Measurements from ENCODE around the gene FBLN5. TPM values are rescaled to one million over a fixed set of nuclear protein-coding genes. Genes with fewer than 3 reads are reported as not detected.
A peak's percentile ranks its signal among the peaks of the same experiment; 100 is the strongest.

FBLN5 gene
- total RNA-seq, 1 experiment from 2014 or later, result 1.0 TPM

GRCh38 chr14:91897106-91897701 lies 50.3 kb downstream of the FBLN5 start:
- Histone ChIP-seq H3K23me2 (ENCODE audit: insufficient read length, low read depth, low read length, poor library complexity, severe bottlenecking) (no peaks in the 10 kb centered on the region), H3K79me2 (ENCODE audit: insufficient read depth, low read length) (no peaks in the 10 kb centered on the region), H3K4me1 (ENCODE audit: insufficient read depth, low read length) (peaks cover 4% of the 10 kb centered on the region; the same call in 1 of the 2 replicates), H2BK120ac (ENCODE audit: low read depth, low read length, poor library complexity, severe bottlenecking) (no peak overlapping the region), H4K91ac (ENCODE audit: insufficient read length, low read depth, low read length) (no peak overlapping the region), H3K14ac (ENCODE audit: insufficient read depth, low read length) (no peak overlapping the region), H2BK20ac (ENCODE audit: low read depth, low read length, poor library complexity, severe bottlenecking) (no peak overlapping the region), H3K18ac (ENCODE audit: insufficient read length, low read depth, low read length) (no peak overlapping the region), H2AK5ac (ENCODE audit: insufficient read length, low read length) (no peak overlapping the region), H3K9me3 (ENCODE audit: control insufficient read depth, low read depth, low read length) (no peaks in the 10 kb centered on the region), H4K8ac (replicated peaks; ENCODE audit: insufficient read length, low read depth, low read length) (no peak overlapping the region), H4K5ac (ENCODE audit: insufficient read length, low read depth, low read length) (no peak overlapping the region), H2BK15ac (ENCODE audit: low read depth, low read length) (no peak overlapping the region), H2BK5ac (ENCODE audit: insufficient read length, low read length) (no peak overlapping the region), H3K9ac (ENCODE audit: extremely low read depth, insufficient read length, low read length) (no peak overlapping the region), H3K56ac (ENCODE audit: insufficient read length, low read depth, low read length) (no peak overlapping the region), H3K23ac (ENCODE audit: insufficient read length, low read depth, low read length) (no peak overlapping the region), H3K4ac (ENCODE audit: low read depth, low read length) (no peak overlapping the region), H3T11ph (ENCODE audit: low read length) (no peak overlapping the region), H3K4me2 (ENCODE audit: insufficient read depth, insufficient read length, low read length) (no peak overlapping the region), H3K79me1 (ENCODE audit: insufficient read depth, low read depth, low read length, poor library complexity, severe bottlenecking) (no peaks in the 10 kb centered on the region), H2AFZ (ENCODE audit: low read length) (no peak overlapping the region), H3K27me3 (ENCODE audit: insufficient read depth, low read length) (no peaks in the 10 kb centered on the region), H3K27ac (ENCODE audit: insufficient read length, low read depth, low read length) (no peak overlapping the region), H4K20me1 (ENCODE audit: control insufficient read depth, insufficient read depth, insufficient read length) (no peaks in the 10 kb centered on the region), H2BK12ac (ENCODE audit: insufficient read length, low read depth, low read length) (no peak overlapping the region)
- H3K4me1 Mint-ChIP-seq, result peaks cover 7 to 11% of the 10 kb centered on the region in 2 experiments
- no peak for TF ChIP-seq CTCF (conservative IDR thresholded peaks at IDR 0.05)
- H3K4me3 Mint-ChIP-seq, result no peak overlapping the region
- H3K9me3 Mint-ChIP-seq, result no peaks in the 10 kb centered on the region
- H3K36me3 Mint-ChIP-seq (ENCODE audit: insufficient read depth in 1 of 3, low read depth in 3 of 3), result no peaks in the 10 kb centered on the region; a peak in 2 of 7 replicates
- H3K27me3 Mint-ChIP-seq (ENCODE audit: low read depth), result 0 out of 2 replicates have a peak, but pooled peaks cover 2% of the 10 kb centered on the region
- DNase-seq, result no peak
- WGBS (ENCODE audit: extremely low coverage, insufficient read length, low lambda C conversion rate), result no CpG with 5 or more reads among the region's 10 CpGs
- H3K27ac Mint-ChIP-seq, result peak overlapping the region in 2 of 3 experiments; percentile 19 to 27; a peak in 2 of 7 replicates

Data from H9 (cell line).